Measurements from ENCODE around the gene MT1X. TPM values are rescaled to one million over a fixed set of nuclear protein-coding genes. Genes with fewer than 3 reads are reported as not detected.

Gene MT1X
- total and polyA plus RNA-seq, 7 experiments from 2014 or later: 15.0 to 157 (median 26.8) TPM

DNA sequence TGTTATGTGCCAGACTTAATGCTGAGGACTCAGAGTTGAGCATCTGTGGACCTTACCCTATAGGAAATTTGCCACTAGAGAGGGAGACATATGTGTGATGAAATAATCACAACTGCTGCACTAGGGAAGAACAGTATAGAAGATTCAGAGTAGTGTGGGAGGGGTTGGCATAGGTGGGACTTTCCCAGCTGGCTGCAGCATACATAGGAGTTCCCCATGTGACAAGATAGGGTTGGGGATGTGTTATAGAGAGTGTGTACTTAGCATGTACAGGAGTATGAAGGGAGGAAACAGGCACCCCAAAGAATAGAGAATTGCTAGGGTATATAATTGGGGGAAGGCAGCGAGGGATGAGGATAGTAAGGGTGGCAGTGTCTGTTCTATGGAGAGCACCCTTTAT is 50.6 kb downstream of the MT1X start:
- H3K27me3 ChIP-seq (ENCODE audit: control insufficient read depth in 2 of 2, insufficient read depth in 2 of 2, low read length in 2 of 2): no peaks in the 10 kb centered on the region
- peaks cover 17 to 34% (median 28%) of the 10 kb centered on the region in 7 donors for H3K4me1 Mint-ChIP-seq
- H3K36me3 ChIP-seq (ENCODE audit: control insufficient read depth in 2 of 3, insufficient read depth in 3 of 3, low read length in 3 of 3): peaks cover 0 to 4% (median 0%) of the 10 kb centered on the region in 3 experiments
- CTCF ChIA-PET: no interaction called here
- H3K4me1 ChIP-seq (ENCODE audit: control insufficient read depth in 2 of 2, insufficient read depth in 2 of 2, low read length in 2 of 2): peaks cover 17 to 23% of the 10 kb centered on the region in 2 donors
- no peak overlapping the region for H3K4me3 ChIP-seq (ENCODE audit: low read length)
- DNase-seq (no peak), ATAC-seq (no peak)
- no peaks in the 10 kb centered on the region for H3K9me3 ChIP-seq (ENCODE audit: control insufficient read depth in 2 of 3, low read length in 3 of 3)
- H3K4me3 Mint-ChIP-seq: no peak overlapping the region
- H3K9me3 Mint-ChIP-seq: no peaks in the 10 kb centered on the region
- POLR2A ChIA-PET: no interaction called here
- no peak overlapping the region for H3K27ac ChIP-seq (ENCODE audit: low read depth, low read length)
- intact Hi-C loops (cut with micrococcal nuclease): loop anchor here (5.0 to 10.0 kb wide), 2 partner anchors 199 to 1462 kb away; partner anchors contain the start of genes HERPUD1 (in 2 of the 2) and CSNK2A2 (in 1 of the 2)
- H3K27ac Mint-ChIP-seq: no peak overlapping the region
- H3K27me3 Mint-ChIP-seq: no peaks in the 10 kb centered on the region
- peaks cover 0 to 11% (median 0%) of the 10 kb centered on the region in 5 donors for H3K36me3 Mint-ChIP-seq

Other genes starting within 250 kb of the MT1X start
- 100 to 1,000 TPM in 2 of 5 experiments, 10 to 100 TPM in 3; 74.0 to 191 (median 97.5) TPM for gene NUDT21, start 231.1 kb upstream of the MT1X start, total RNA-seq
- gene NUDT21, start 231.1 kb upstream of the MT1X start, polyA plus RNA-seq: 10 to 100 TPM; 63.9 to 65.6 TPM
- gene OGFOD1, start 230.9 kb upstream of the MT1X start, total RNA-seq: 10 to 100 TPM; 23.8 to 51.8 (median 42.1) TPM
- gene OGFOD1, start 230.9 kb upstream of the MT1X start, polyA plus RNA-seq: 100 to 1,000 TPM in 1 of 2 donors, 10 to 100 TPM in 1; 98.5 to 106 TPM
- gene BBS2, start 162.4 kb upstream of the MT1X start, total RNA-seq: 100 to 1,000 TPM in 2 of 5 experiments, 10 to 100 TPM in 3; 14.7 to 130 (median 84.0) TPM
- 10 to 100 TPM; 43.1 to 55.4 TPM for gene BBS2, start 162.4 kb upstream of the MT1X start, polyA plus RNA-seq
- not detected for gene MT4, start 117.4 kb upstream of the MT1X start, total RNA-seq
- not detected for gene MT4, start 117.4 kb upstream of the MT1X start, polyA plus RNA-seq
- 1 to 10 TPM in 2 of 5 experiments, under 1 TPM in 1, not detected in 2; 0.76 to 4.0 (median 1.5) TPM for gene MT3, start 92.9 kb upstream of the MT1X start, total RNA-seq
- 1 to 10 TPM; 3.8 to 4.5 TPM for gene MT3, start 92.9 kb upstream of the MT1X start, polyA plus RNA-seq
- gene MT2A, start 73.9 kb upstream of the MT1X start, total RNA-seq: 100 to 1,000 TPM in 1 of 5 experiments, 10 to 100 TPM in 4; 15.0 to 435 (median 32.8) TPM
- 100 to 1,000 TPM; 113 to 168 TPM for gene MT2A, start 73.9 kb upstream of the MT1X start, polyA plus RNA-seq
- 100 to 1,000 TPM in 1 of 5 experiments, 1 to 10 TPM in 1, under 1 TPM in 2, not detected in 1; 0.45 to 166 (median 2.5) TPM for gene MT1E, start 56.7 kb upstream of the MT1X start, total RNA-seq
- gene MT1E, start 56.7 kb upstream of the MT1X start, polyA plus RNA-seq: 1 to 10 TPM; 3.5 to 5.2 TPM
- not detected for gene MT1M, start 49.8 kb upstream of the MT1X start, total RNA-seq
- gene MT1M, start 49.8 kb upstream of the MT1X start, polyA plus RNA-seq: not detected
- gene MT1A, start 43.8 kb upstream of the MT1X start, total RNA-seq: under 1 TPM in 1 of 5 experiments, not detected in 4; 0.92 TPM
- gene MT1A, start 43.8 kb upstream of the MT1X start, polyA plus RNA-seq: not detected
- gene MT1B, start 30.6 kb upstream of the MT1X start, total RNA-seq: not detected
- gene MT1B, start 30.6 kb upstream of the MT1X start, polyA plus RNA-seq: not detected
- 10 to 100 TPM in 1 of 5 experiments, 1 to 10 TPM in 4; 5.6 to 20.6 (median 8.7) TPM for gene MT1F, start 24.5 kb upstream of the MT1X start, total RNA-seq
- gene MT1F, start 24.5 kb upstream of the MT1X start, polyA plus RNA-seq: 10 to 100 TPM; 22.1 to 42.4 TPM
- 10 to 100 TPM in 1 of 5 experiments, 1 to 10 TPM in 1, not detected in 3; 1.2 to 36.1 TPM for gene MT1G, start 14.4 kb upstream of the MT1X start, total RNA-seq
- gene MT1G, start 14.4 kb upstream of the MT1X start, polyA plus RNA-seq: not detected
- gene MT1H, start 12.7 kb upstream of the MT1X start, total RNA-seq: 1 to 10 TPM in 1 of 5 experiments, not detected in 4; 1.6 TPM
- gene MT1H, start 12.7 kb upstream of the MT1X start, polyA plus RNA-seq: not detected
- gene NUP93, start 47.7 kb downstream of the MT1X start, total RNA-seq: 10 to 100 TPM; 53.0 to 90.5 (median 58.3) TPM
- 10 to 100 TPM; 64.5 to 83.2 TPM for gene NUP93, start 47.7 kb downstream of the MT1X start, polyA plus RNA-seq
- gene SLC12A3, start 182.7 kb downstream of the MT1X start, total RNA-seq: under 1 TPM in 2 of 5 experiments, not detected in 3; 0.08 to 0.49 TPM
- gene SLC12A3, start 182.7 kb downstream of the MT1X start, polyA plus RNA-seq: not detected
- gene HERPUD1, start 249.7 kb downstream of the MT1X start, total RNA-seq: 100 to 1,000 TPM; 102 to 226 (median 131) TPM
- gene HERPUD1, start 249.7 kb downstream of the MT1X start, polyA plus RNA-seq: 10 to 100 TPM; 42.0 to 61.8 TPM